NAMALWA (cell line): ENCODE results near the gene ZNF18.
A peak's percentile ranks its signal among the peaks of the same experiment; 100 is the strongest.

ENCODE experiments used
- DNase-seq: peaks from one replicate; pipeline ENCODE4 v3.0.0-alpha.2; 2015; ENCODE audit warnings: low spot score

Gene ZNF18

GRCh38 chr17:11997147-11997971 lies at the start of gene ZNF18:
Gene ZNF18, minus strand, starts transcription at chr17:11997475. Its CDS starts 4,646 bp downstream, at chr17:11992829.
- peak; percentile 83 for DNase-seq

- DNase-seq = no peak
Measured at GRCh38 chr17:12046786-12047185, 49.5 kb upstream of the ZNF18 start.

GRCh38 chr17:12043702-12044101 lies 46.4 kb upstream of the ZNF18 start:
- no peak for DNase-seq

- DNase-seq = no peak
Measured at GRCh38 chr17:12041312-12041711, 44.0 kb upstream of the ZNF18 start.

- DNase-seq = no peak
Measured at GRCh38 chr17:12040478-12040877, 43.2 kb upstream of the ZNF18 start.

GRCh38 chr17:12037970-12038369 lies 40.7 kb upstream of the ZNF18 start:
- DNase-seq = no peak

GRCh38 chr17:12035673-12036072 lies 38.4 kb upstream of the ZNF18 start:
- DNase-seq = no peak

- no peak for DNase-seq
Measured at GRCh38 chr17:12034538-12034937, 37.3 kb upstream of the ZNF18 start.

GRCh38 chr17:12028611-12029010 lies 31.3 kb upstream of the ZNF18 start:
- DNase-seq = no peak

GRCh38 chr17:12027658-12028057 lies 30.4 kb upstream of the ZNF18 start:
- no peak for DNase-seq

GRCh38 chr17:12024327-12024726 lies 27.1 kb upstream of the ZNF18 start:
- no peak for DNase-seq

GRCh38 chr17:12022310-12022709 lies 25.0 kb upstream of the ZNF18 start:
- DNase-seq = no peak

- no peak for DNase-seq
Measured at GRCh38 chr17:12021623-12022140, 24.4 kb upstream of the ZNF18 start.

GRCh38 chr17:12020642-12021622 lies 23.7 kb upstream of the ZNF18 start, which contains the start of gene MAP2K4:
Gene MAP2K4, plus strand, starts transcription at chr17:12020877. Its CDS starts 10 bp downstream, at chr17:12020887.
- peak; percentile 78 for DNase-seq

GRCh38 chr17:12007466-12007865 lies 10.2 kb upstream of the ZNF18 start:
- DNase-seq = no peak

- no peak for DNase-seq
Measured at GRCh38 chr17:11999696-12000095, 2.4 kb upstream of the ZNF18 start.

- DNase-seq = no peak
Measured at GRCh38 chr17:11997972-11998233, 628 bp upstream of the ZNF18 start.

- DNase-seq = peak; percentile 68
Measured at GRCh38 chr17:11996722-11997146, 541 bp downstream of the ZNF18 start.

GRCh38 chr17:11991461-11991860 lies 5.8 kb downstream of the ZNF18 start:
- DNase-seq = no peak

- DNase-seq = no peak
Measured at GRCh38 chr17:11990363-11990983, 6.8 kb downstream of the ZNF18 start.

GRCh38 chr17:11986942-11987329 lies 10.3 kb downstream of the ZNF18 start:
- peak; percentile 3 for DNase-seq
